ENCODE results near the gene NDUFAF8.
A peak's percentile ranks its signal among the peaks of the same experiment; 100 is the strongest.

The NDUFAF8 gene

GRCh38 chr17:81212365-81212764, 26.8 kb upstream of the NDUFAF8 start:
- no CpG with 5 or more reads among the region's 9 CpGs for WGBS (ENCODE audit: insufficient coverage, insufficient read length)

GRCh38 chr17:81213978-81214377, 25.1 kb upstream of the NDUFAF8 start:
- DNase-seq (ENCODE audit: low read depth, low spot score) = no peak
- no peak overlapping the region for H3K4me3 ChIP-seq (ENCODE audit: low read length)
- no peaks in the 10 kb centered on the region for H3K9me3 ChIP-seq (ENCODE audit: control insufficient read depth, insufficient read depth, low read length)
- WGBS (ENCODE audit: insufficient coverage, insufficient read length) = no CpG with 5 or more reads among the region's 8 CpGs
- no peaks in the 10 kb centered on the region for H3K4me1 ChIP-seq (ENCODE audit: control insufficient read depth, insufficient read depth, low read length)
- H3K27ac ChIP-seq (ENCODE audit: low read length) = no peak overlapping the region
- H3K36me3 ChIP-seq (ENCODE audit: control insufficient read depth, insufficient read depth, low read length) = no peaks in the 10 kb centered on the region
- no peaks in the 10 kb centered on the region for H3K27me3 ChIP-seq (ENCODE audit: control insufficient read depth, insufficient read depth, low read length)

More at GRCh38 chr17:81212365-81212764, 26.8 kb upstream of the NDUFAF8 start:
- Histone ChIP-seq H3K9me3 (ENCODE audit: control insufficient read depth, insufficient read depth, low read length) (no peaks in the 10 kb centered on the region), H3K27ac (ENCODE audit: low read length) (no peak overlapping the region), H3K36me3 (ENCODE audit: control insufficient read depth, insufficient read depth, low read length) (peaks cover 7% of the 10 kb centered on the region), H3K27me3 (ENCODE audit: control insufficient read depth, insufficient read depth, low read length) (no peaks in the 10 kb centered on the region), H3K4me1 (ENCODE audit: control insufficient read depth, insufficient read depth, low read length) (0 out of 2 replicates have a peak, but pooled peaks cover 1% of the 10 kb centered on the region), H3K4me3 (ENCODE audit: low read length) (no peak overlapping the region)
- no peak for DNase-seq (ENCODE audit: low read depth, low spot score)

- Histone ChIP-seq H3K36me3 (ENCODE audit: control insufficient read depth, insufficient read depth, low read length) (0 out of 2 replicates have a peak, but pooled peaks cover 5% of the 10 kb centered on the region), H3K4me1 (ENCODE audit: control insufficient read depth, insufficient read depth, low read length) (peaks cover 7% of the 10 kb centered on the region), H3K27me3 (ENCODE audit: control insufficient read depth, insufficient read depth, low read length) (no peaks in the 10 kb centered on the region), H3K4me3 (ENCODE audit: low read length) (no peak overlapping the region), H3K9me3 (ENCODE audit: control insufficient read depth, insufficient read depth, low read length) (no peaks in the 10 kb centered on the region), H3K27ac (ENCODE audit: low read length) (no peak overlapping the region)
- no peak for DNase-seq (ENCODE audit: low read depth, low spot score)
- WGBS (ENCODE audit: insufficient coverage, insufficient read length) = no CpG with 5 or more reads among the region's 18 CpGs
Observed at GRCh38 chr17:81217491-81217890, 21.6 kb upstream of the NDUFAF8 start.

GRCh38 chr17:81218459-81218858, 20.7 kb upstream of the NDUFAF8 start:
- DNase-seq (ENCODE audit: low read depth, low spot score) = no peak
- WGBS (ENCODE audit: insufficient coverage, insufficient read length) = no CpG with 5 or more reads among the region's 13 CpGs
- Histone ChIP-seq H3K9me3 (ENCODE audit: control insufficient read depth, insufficient read depth, low read length) (no peaks in the 10 kb centered on the region), H3K27ac (ENCODE audit: low read length) (no peak overlapping the region), H3K4me3 (ENCODE audit: low read length) (no peak overlapping the region), H3K27me3 (ENCODE audit: control insufficient read depth, insufficient read depth, low read length) (no peaks in the 10 kb centered on the region), H3K36me3 (ENCODE audit: control insufficient read depth, insufficient read depth, low read length) (0 out of 2 replicates have a peak, but pooled peaks cover 5% of the 10 kb centered on the region), H3K4me1 (ENCODE audit: control insufficient read depth, insufficient read depth, low read length) (peaks cover 7% of the 10 kb centered on the region)

- H3K27ac ChIP-seq (ENCODE audit: low read length) = no peak overlapping the region
- H3K9me3 ChIP-seq (ENCODE audit: control insufficient read depth, insufficient read depth, low read length) = no peaks in the 10 kb centered on the region
- H3K4me3 ChIP-seq (ENCODE audit: low read length) = no peak overlapping the region
- no peak for DNase-seq (ENCODE audit: low read depth, low spot score)
- H3K4me1 ChIP-seq (ENCODE audit: control insufficient read depth, insufficient read depth, low read length) = peaks cover 7% of the 10 kb centered on the region
- WGBS (ENCODE audit: insufficient coverage, insufficient read length) = no CpG with 5 or more reads among the region's 11 CpGs
- H3K36me3 ChIP-seq (ENCODE audit: control insufficient read depth, insufficient read depth, low read length) = 0 out of 2 replicates have a peak, but pooled peaks cover 5% of the 10 kb centered on the region
- H3K27me3 ChIP-seq (ENCODE audit: control insufficient read depth, insufficient read depth, low read length) = no peaks in the 10 kb centered on the region
Observed at GRCh38 chr17:81218991-81219390, 20.1 kb upstream of the NDUFAF8 start.

- DNase-seq (ENCODE audit: low read depth, low spot score) = no peak
- no CpG with 5 or more reads among the region's 24 CpGs for WGBS (ENCODE audit: insufficient coverage, insufficient read length)
- Histone ChIP-seq H3K4me3 (ENCODE audit: low read length) (no peak overlapping the region), H3K27ac (ENCODE audit: low read length) (no peak overlapping the region), H3K9me3 (ENCODE audit: control insufficient read depth, insufficient read depth, low read length) (no peaks in the 10 kb centered on the region), H3K36me3 (ENCODE audit: control insufficient read depth, insufficient read depth, low read length) (0 out of 2 replicates have a peak, but pooled peaks cover 5% of the 10 kb centered on the region), H3K4me1 (ENCODE audit: control insufficient read depth, insufficient read depth, low read length) (peaks cover 7% of the 10 kb centered on the region), H3K27me3 (ENCODE audit: control insufficient read depth, insufficient read depth, low read length) (no peaks in the 10 kb centered on the region)
Observed at GRCh38 chr17:81219476-81220180, 19.5 kb upstream of the NDUFAF8 start.

- no peak for DNase-seq (ENCODE audit: low read depth, low spot score)
Observed at GRCh38 chr17:81221371-81221841, 17.7 kb upstream of the NDUFAF8 start.

GRCh38 chr17:81221842-81222619, 17.1 kb upstream of the NDUFAF8 start:
- Histone ChIP-seq H3K27me3 (ENCODE audit: control insufficient read depth, insufficient read depth, low read length) (no peaks in the 10 kb centered on the region), H3K36me3 (ENCODE audit: control insufficient read depth, insufficient read depth, low read length) (0 out of 2 replicates have a peak, but pooled peaks cover 5% of the 10 kb centered on the region), H3K27ac (ENCODE audit: low read length) (no peak overlapping the region), H3K4me3 (ENCODE audit: low read length) (peak overlapping the region; percentile 57; the same call in 1 of the 2 replicates), H3K4me1 (ENCODE audit: control insufficient read depth, insufficient read depth, low read length) (peaks cover 7% of the 10 kb centered on the region), H3K9me3 (ENCODE audit: control insufficient read depth, insufficient read depth, low read length) (no peaks in the 10 kb centered on the region)
- WGBS (ENCODE audit: insufficient coverage, insufficient read length) = no CpG with 5 or more reads among the region's 24 CpGs
- DNase-seq (ENCODE audit: low read depth, low spot score) = no peak

More at GRCh38 chr17:81221371-81221841, 17.7 kb upstream of the NDUFAF8 start:
- Histone ChIP-seq H3K4me1 (ENCODE audit: control insufficient read depth, insufficient read depth, low read length) (peaks cover 7% of the 10 kb centered on the region), H3K36me3 (ENCODE audit: control insufficient read depth, insufficient read depth, low read length) (0 out of 2 replicates have a peak, but pooled peaks cover 5% of the 10 kb centered on the region), H3K27ac (ENCODE audit: low read length) (no peak overlapping the region), H3K27me3 (ENCODE audit: control insufficient read depth, insufficient read depth, low read length) (no peaks in the 10 kb centered on the region), H3K4me3 (ENCODE audit: low read length) (no peak overlapping the region), H3K9me3 (ENCODE audit: control insufficient read depth, insufficient read depth, low read length) (no peaks in the 10 kb centered on the region)
- no CpG with 5 or more reads among the region's 11 CpGs for WGBS (ENCODE audit: insufficient coverage, insufficient read length)

GRCh38 chr17:81222620-81222905, 16.6 kb upstream of the NDUFAF8 start:
- Histone ChIP-seq H3K36me3 (ENCODE audit: control insufficient read depth, insufficient read depth, low read length) (0 out of 2 replicates have a peak, but pooled peaks cover 5% of the 10 kb centered on the region), H3K4me3 (ENCODE audit: low read length) (peak overlapping the region; percentile 57; the same call in 1 of the 2 replicates), H3K27ac (ENCODE audit: low read length) (no peak overlapping the region), H3K9me3 (ENCODE audit: control insufficient read depth, insufficient read depth, low read length) (no peaks in the 10 kb centered on the region), H3K27me3 (ENCODE audit: control insufficient read depth, insufficient read depth, low read length) (no peaks in the 10 kb centered on the region), H3K4me1 (ENCODE audit: control insufficient read depth, insufficient read depth, low read length) (peaks cover 7% of the 10 kb centered on the region)
- DNase-seq (ENCODE audit: low read depth, low spot score) = no peak
- no CpG with 5 or more reads among the region's 30 CpGs for WGBS (ENCODE audit: insufficient coverage, insufficient read length)

- no CpG with 5 or more reads among the region's 79 CpGs for WGBS (ENCODE audit: insufficient coverage, insufficient read length)
- H3K4me1 ChIP-seq (ENCODE audit: control insufficient read depth, insufficient read depth, low read length) = peaks cover 7% of the 10 kb centered on the region
- H3K36me3 ChIP-seq (ENCODE audit: control insufficient read depth, insufficient read depth, low read length) = 0 out of 2 replicates have a peak, but pooled peaks cover 5% of the 10 kb centered on the region
- DNase-seq (ENCODE audit: low read depth, low spot score) = peak; percentile 87
- H3K27me3 ChIP-seq (ENCODE audit: control insufficient read depth, insufficient read depth, low read length) = no peaks in the 10 kb centered on the region
- H3K27ac ChIP-seq (ENCODE audit: low read length) = no peak within 1 kb of the TSS
- peak within 1 kb of the TSS; percentile 57; the same call in 1 of the 2 replicates for H3K4me3 ChIP-seq (ENCODE audit: low read length)
- H3K9me3 ChIP-seq (ENCODE audit: control insufficient read depth, insufficient read depth, low read length) = no peaks in the 10 kb centered on the region
Observed at GRCh38 chr17:81222906-81223761, 16.0 kb upstream of the NDUFAF8 start, which contains the start of gene CEP131. Gene CEP131 (minus strand): TSS chr17:81222965. CDS start chr17:81220056, 2,909 bp downstream.
